Cortex of kidney (tissue), 1 donor: ENCODE results near the gene RTP5.

Experiments used
- DNase-seq: peaks from one replicate; lab custom pipeline; 2025; lab: John Stamatoyannopoulos, UW

Gene RTP5

GRCh38 chr2:241843321-241844065 lies 26.0 kb upstream of the RTP5 start:
- DNase-seq: no peak

GRCh38 chr2:241844066-241844728 lies 25.3 kb upstream of the RTP5 start:
- DNase-seq: no peak

GRCh38 chr2:241844831-241845578 lies 24.5 kb upstream of the RTP5 start:
- no peak for DNase-seq

GRCh38 chr2:241846406-241846805 lies 23.1 kb upstream of the RTP5 start:
- no peak for DNase-seq

- DNase-seq: no peak
These were observed 20.5 kb upstream of the RTP5 start for GRCh38 chr2:241848761-241849615.

GRCh38 chr2:241849616-241850543 lies 19.6 kb upstream of the RTP5 start:
- DNase-seq: no peak

- DNase-seq: no peak
These were observed 18.8 kb upstream of the RTP5 start for GRCh38 chr2:241850544-241851324.

- DNase-seq: no peak
These were observed 18.0 kb upstream of the RTP5 start for GRCh38 chr2:241851325-241852115.

GRCh38 chr2:241852116-241852980 lies 17.2 kb upstream of the RTP5 start:
- DNase-seq: no peak

GRCh38 chr2:241852981-241853631 lies 16.4 kb upstream of the RTP5 start:
- DNase-seq: no peak

- DNase-seq: no peak
These were observed 15.7 kb upstream of the RTP5 start for GRCh38 chr2:241853651-241854341.

- DNase-seq: no peak
These were observed 14.9 kb upstream of the RTP5 start for GRCh38 chr2:241854342-241855244.

- no peak for DNase-seq
These were observed 14.2 kb upstream of the RTP5 start for GRCh38 chr2:241855245-241855887.

GRCh38 chr2:241855888-241856422 lies 13.6 kb upstream of the RTP5 start:
- DNase-seq: no peak

- DNase-seq: no peak
These were observed 12.4 kb upstream of the RTP5 start for GRCh38 chr2:241857041-241857541.
